NCI-H446 (cell line): ENCODE results near the gene BABAM2.
"Not testable (repeated sequence)": the region's sequence is repeated elsewhere in the genome, so short reads cannot be mapped to it uniquely, and the experiment has no call there.

ENCODE experiments used
- DNase-seq, 2 experiments: peaks; one replicate each; lab custom pipeline; 2025; lab: John Stamatoyannopoulos, UW

The BABAM2 gene

DNA sequence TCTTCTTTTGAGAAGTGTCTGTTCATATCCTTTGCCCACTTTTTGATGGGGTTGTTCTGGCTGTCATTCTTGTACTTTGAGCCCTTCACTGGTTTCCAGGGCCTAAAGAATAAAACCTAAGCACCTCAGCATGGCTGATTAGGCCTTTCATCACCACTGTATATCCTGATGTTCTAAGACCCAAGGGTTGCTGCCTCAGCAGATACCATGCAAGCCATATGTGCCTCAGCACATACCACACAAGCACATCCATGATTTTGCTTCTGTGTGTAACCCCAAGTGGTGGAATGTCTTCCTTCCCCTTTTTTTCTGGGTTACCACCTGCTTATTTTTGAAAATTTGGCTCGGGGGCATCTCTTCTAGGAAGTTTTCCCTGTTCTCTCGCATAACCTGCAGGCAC lies 11.7 kb upstream of the BABAM2 start:
- no peak for DNase-seq

DNA sequence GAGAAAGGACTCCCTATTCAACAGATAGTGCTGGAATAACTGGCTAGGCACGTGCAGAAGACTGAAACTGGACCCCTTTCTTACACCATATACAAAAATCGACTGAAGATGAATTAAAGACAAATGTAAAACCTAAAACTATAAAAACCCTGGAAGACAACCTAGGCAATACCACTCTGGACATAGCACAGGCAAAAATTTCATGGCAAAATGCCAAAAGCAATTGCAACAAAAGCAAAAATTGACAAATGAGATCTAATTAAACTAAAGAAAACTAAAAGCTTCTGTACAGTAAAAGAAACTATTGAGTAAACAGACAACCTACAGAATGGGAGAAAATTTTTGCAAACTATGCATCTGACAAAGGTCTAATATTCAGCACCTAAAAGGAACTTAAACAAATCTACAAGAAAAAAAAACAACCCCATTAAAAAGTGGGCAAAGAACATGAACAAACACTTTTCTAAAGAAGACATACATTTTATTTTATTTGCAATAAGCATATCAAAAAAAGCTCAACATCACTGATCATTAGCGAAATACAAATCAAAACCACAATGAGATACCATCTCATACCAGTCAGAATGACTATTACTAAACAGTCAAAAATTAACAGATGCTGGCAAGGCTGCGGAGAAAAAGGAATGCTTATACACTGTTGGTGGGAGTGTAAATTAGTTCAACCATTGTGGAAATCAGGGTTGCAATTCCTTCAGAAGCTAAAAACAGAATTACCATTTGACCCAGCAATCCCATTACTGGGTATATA lies 8.5 kb upstream of the BABAM2 start:
- not testable (repeated sequence) for DNase-seq

GRCh38 chr2:27882584-27882922 lies 8.0 kb upstream of the BABAM2 start:
- not testable (repeated sequence) for DNase-seq

- DNase-seq = no peak
Observed at GRCh38 chr2:27884601-27885000, 5.9 kb upstream of the BABAM2 start.

GRCh38 chr2:27885234-27885633 lies 5.3 kb upstream of the BABAM2 start:
- no peak for DNase-seq

GRCh38 chr2:27885661-27886060 lies 4.9 kb upstream of the BABAM2 start:
- no peak for DNase-seq

DNA sequence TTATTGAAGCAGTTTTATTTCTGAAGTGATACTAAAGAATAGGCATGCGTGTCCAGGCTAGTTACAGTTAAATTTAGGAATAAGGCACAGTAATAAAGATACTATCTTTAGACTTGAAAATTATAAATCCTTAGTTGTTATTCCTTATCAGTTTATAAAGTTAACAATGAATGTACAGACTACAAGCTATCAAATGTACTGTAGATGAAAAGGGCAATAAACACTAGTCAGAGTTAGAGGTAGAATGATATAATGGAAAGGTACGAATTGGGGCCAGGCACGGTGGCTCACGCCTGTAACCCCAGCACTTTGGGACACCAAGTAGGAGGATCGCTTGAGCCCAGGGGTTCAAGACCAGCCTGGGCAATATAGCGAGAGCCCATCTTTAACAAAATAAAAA lies 4.2 kb upstream of the BABAM2 start:
- no peak for DNase-seq

- no peak for DNase-seq
Observed at GRCh38 chr2:27887111-27887510, 3.4 kb upstream of the BABAM2 start.

- no peak for DNase-seq
Observed at GRCh38 chr2:27887830-27888229, 2.7 kb upstream of the BABAM2 start.

DNA sequence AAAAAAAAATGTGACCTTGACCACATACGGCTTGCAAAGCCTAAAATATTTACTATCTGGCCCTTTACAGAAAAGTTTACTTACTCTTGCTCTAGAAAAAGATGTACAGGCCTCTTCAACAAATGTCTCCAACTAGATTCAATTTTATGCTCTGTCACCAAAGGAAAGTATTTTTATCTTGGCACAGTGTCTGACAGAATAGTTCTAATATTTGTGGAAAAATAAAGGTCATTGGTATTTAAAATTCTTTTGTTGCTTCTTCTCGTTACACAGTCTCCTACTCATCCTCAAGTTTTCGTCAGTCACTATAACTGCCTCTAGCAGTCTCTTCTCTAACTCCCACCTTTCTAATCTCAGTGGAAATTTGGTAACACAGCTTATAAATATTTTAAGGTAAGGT lies 1.7 kb upstream of the BABAM2 start:
- no peak for DNase-seq

- DNase-seq = peak in 1 of 2 experiments; percentile 3
Observed at GRCh38 chr2:27889774-27890145, 769 bp upstream of the BABAM2 start.

- DNase-seq = peak; percentile 54 to 69
Observed at GRCh38 chr2:27890924-27891672, 569 bp downstream of the BABAM2 start.

GRCh38 chr2:27891673-27892105 lies 1.2 kb downstream of the BABAM2 start:
- no peak for DNase-seq

DNA sequence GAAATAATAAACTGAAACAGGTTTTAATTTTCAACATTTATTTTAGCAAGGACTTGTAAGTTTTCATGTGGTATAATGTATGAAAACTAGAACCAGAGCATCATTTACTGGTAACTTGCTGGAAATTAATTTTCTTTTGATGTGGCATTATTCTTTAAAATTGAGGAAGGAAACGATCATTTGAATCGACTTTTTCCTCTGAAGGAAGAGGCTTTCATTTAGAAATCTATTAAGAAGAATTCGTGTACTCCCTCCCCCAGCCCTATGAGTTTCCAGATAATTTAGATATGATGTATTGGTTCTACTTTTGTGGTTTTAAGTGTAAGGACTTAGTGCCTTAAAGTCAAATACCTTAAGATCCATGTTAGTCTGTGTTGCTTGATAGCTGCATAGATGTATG lies 2.5 kb downstream of the BABAM2 start:
- no peak for DNase-seq

- DNase-seq = no peak
Observed at GRCh38 chr2:27897717-27898116, 7.2 kb downstream of the BABAM2 start.

- DNase-seq = no peak
Observed at GRCh38 chr2:27901234-27901633, 10.7 kb downstream of the BABAM2 start.

- DNase-seq = no peak
Observed at GRCh38 chr2:27902098-27902497, 11.6 kb downstream of the BABAM2 start.

DNA sequence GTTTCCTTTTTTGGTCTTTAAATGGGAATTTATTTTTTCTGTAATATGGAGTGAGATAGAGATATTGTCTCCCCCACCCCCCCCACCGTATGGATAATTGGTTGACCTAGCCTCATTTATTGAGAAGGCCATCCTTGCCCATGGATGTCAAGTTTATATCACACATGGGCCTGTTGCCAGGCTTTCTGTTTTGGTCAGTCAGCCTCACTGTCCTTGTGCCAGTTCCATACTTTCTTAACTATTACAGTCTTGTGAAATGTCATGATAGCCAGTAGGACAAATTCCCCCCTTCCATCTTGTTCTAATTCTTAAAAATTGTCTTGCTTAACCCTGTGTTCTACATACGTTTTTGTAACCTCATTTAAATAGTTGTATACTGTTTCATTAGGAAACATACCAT lies 12.5 kb downstream of the BABAM2 start:
- no peak for DNase-seq

GRCh38 chr2:27903649-27904404 lies 13.3 kb downstream of the BABAM2 start:
- no peak for DNase-seq

DNA sequence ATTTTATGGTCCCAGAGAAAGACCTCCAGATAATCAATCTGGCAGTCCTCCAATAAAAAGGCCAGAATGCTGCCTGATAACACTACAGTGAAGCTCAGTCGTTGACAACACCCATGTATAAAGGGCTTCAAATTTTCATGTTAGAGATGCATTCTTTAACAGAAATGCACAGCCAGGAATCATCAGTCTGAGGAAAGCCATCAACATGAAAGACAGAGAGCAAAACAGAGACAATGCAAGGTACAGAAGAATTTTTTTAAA lies 13.8 kb downstream of the BABAM2 start:
- no peak for DNase-seq

GRCh38 chr2:27906074-27906473 lies 15.5 kb downstream of the BABAM2 start:
- DNase-seq = no peak

GRCh38 chr2:27907547-27907946 lies 17.0 kb downstream of the BABAM2 start:
- DNase-seq = no peak

DNA sequence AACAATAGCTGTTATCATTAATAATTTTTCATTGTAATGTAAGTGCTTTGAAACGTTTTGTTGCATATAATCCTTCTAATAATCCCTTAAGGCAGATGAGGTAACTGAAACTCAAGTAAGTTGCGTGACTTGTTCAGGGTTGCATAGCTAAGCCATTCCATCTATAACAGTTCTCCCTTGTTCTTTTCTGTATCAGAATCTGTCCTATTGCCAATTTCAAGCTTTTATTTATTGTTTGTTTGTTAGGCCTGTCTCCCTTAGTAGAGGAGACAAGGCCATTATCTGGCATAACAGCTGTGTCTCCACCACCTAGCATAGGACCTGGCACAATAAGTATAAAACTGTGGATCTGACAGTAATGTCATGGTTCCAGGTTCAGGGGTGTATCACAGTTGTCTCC lies 19.4 kb downstream of the BABAM2 start:
- no peak for DNase-seq
